C4-2B (cell line): ENCODE data around the gene LTBP2.

ENCODE experiments used
- H3K27ac ChIP-seq: fragments of 450-650 bp; 2 replicates; pipeline ENCODE4 v1.5.1; 2017
- CTCF ChIP-seq: fragments of 450-650 bp; conservative IDR thresholded peaks from 2 replicates; pipeline ENCODE4 v1.5.1; 2017; ENCODE audit warnings: mild to moderate bottlenecking
- ZFX ChIP-seq: fragments of 450-650 bp; IDR thresholded peaks from 2 replicates; pipeline ENCODE4 v1.6.1; 2017

Gene LTBP2

GRCh38 chr14:74653386-74654138 is 41.5 kb upstream of the LTBP2 start:
- no peak overlapping the region for H3K27ac ChIP-seq
- TF ChIP-seq CTCF (no peak), ZFX (no peak)

GRCh38 chr14:74652541-74652940 is 40.5 kb upstream of the LTBP2 start:
- TF ChIP-seq ZFX, result no peak
- TF ChIP-seq CTCF, result no peak
- no peak overlapping the region for H3K27ac ChIP-seq

GRCh38 chr14:74650927-74651686 is 39.1 kb upstream of the LTBP2 start:
- TF ChIP-seq ZFX, result no peak
- TF ChIP-seq CTCF, result no peak
- H3K27ac ChIP-seq, result no peak overlapping the region

- no peak for TF ChIP-seq ZFX
- no peak for TF ChIP-seq CTCF
- no peak overlapping the region for H3K27ac ChIP-seq
These were observed 37.6 kb upstream of the LTBP2 start for GRCh38 chr14:74649673-74650072.

GRCh38 chr14:74649167-74649566 is 37.1 kb upstream of the LTBP2 start:
- TF ChIP-seq CTCF (no peak), ZFX (no peak)
- H3K27ac ChIP-seq, result no peak overlapping the region

GRCh38 chr14:74648601-74649000 is 36.6 kb upstream of the LTBP2 start:
- TF ChIP-seq ZFX, result no peak
- no peak for TF ChIP-seq CTCF
- H3K27ac ChIP-seq, result no peak overlapping the region

- TF ChIP-seq CTCF (no peak), ZFX (no peak)
- H3K27ac ChIP-seq, result no peak overlapping the region
These were observed 35.8 kb upstream of the LTBP2 start for GRCh38 chr14:74647678-74648461.
